GM23338 (cell line): Measurements from ENCODE around the gene EML1.

Experiments
- CTCF ChIP-seq, 2 experiments: fragments of 200-600 bp in 1 of 2; sonication (generic) in 1 of 2; conservative IDR thresholded peaks; 2 replicates each; pipeline versions ENCODE4 v1.5.1 to v1.6.1; 2016 to 2017; ENCODE audit warnings: antibody characterized with exemption in 2 of 2, low read depth in 2 of 2, mild to moderate bottlenecking in 2 of 2, moderate library complexity in 1 of 2
- POLR2AphosphoS5 ChIP-seq: IDR thresholded peaks from 2 replicates; pipeline ENCODE4 v1.6.1; 2016; ENCODE audit warnings: antibody characterized with exemption, low read depth
- REST ChIP-seq: IDR thresholded peaks from one replicate; pipeline ENCODE4 v1.6.1; 2018; ENCODE audit warnings: antibody characterized with exemption; ENCODE audit not compliant: unreplicated experiment
- ZNF331 ChIP-seq: fragments of 250-450 bp; sonication (Bioruptor Pico); IDR thresholded peaks from 2 replicates; pipeline ENCODE4 v1.5.0; 2020; ENCODE audit warnings: low read depth, mild to moderate bottlenecking, moderate library complexity

GRCh38 chr14:99879401-99880295 is 86.4 kb downstream of the EML1 start:
- TF ChIP-seq POLR2AphosphoS5: no peak
- TF ChIP-seq REST: no peak
- no peak for TF ChIP-seq ZNF331 (CRISPR knock-in tag)
- no peak for TF ChIP-seq CTCF (conservative IDR thresholded peaks at IDR 0.05; ENCODE audit: low read depth in 2 of 2)
